ENCODE measurements around the gene SLC45A1.
"Not testable (repeated sequence)": the region's sequence is repeated elsewhere in the genome, so short reads cannot be mapped to it uniquely, and the experiment has no call there.

The SLC45A1 gene

GRCh38 chr1:8317647-8318381 lies at the start of gene SLC45A1:
TSS of gene SLC45A1 (plus strand) at chr1:8318114. CDS start at chr1:8324330, 6,216 bp downstream.
- Histone ChIP-seq H3K9me3 (ENCODE audit: insufficient read depth, low read depth, low read length) (no peaks in the 10 kb centered on the region), H3K27me3 (ENCODE audit: insufficient read depth, low read length) (peaks cover 44% of the 10 kb centered on the region), H3K4me1 (ENCODE audit: insufficient read depth, low read length) (peaks cover 13% of the 10 kb centered on the region; the same call in 1 of the 2 replicates), H3K4me3 (ENCODE audit: low read length) (peak within 1 kb of the TSS; percentile 72), H3K27ac (ENCODE audit: low read length) (no peak within 1 kb of the TSS), H3K36me3 (ENCODE audit: insufficient read depth, low read depth, low read length) (no peaks in the 10 kb centered on the region), H3K9ac (ENCODE audit: low read depth, low read length) (no peak within 1 kb of the TSS)

GRCh38 chr1:8273036-8273435 lies 44.9 kb upstream of the SLC45A1 start:
- Histone ChIP-seq H3K9me3 (ENCODE audit: insufficient read depth, low read depth, low read length) (no peaks in the 10 kb centered on the region), H3K27me3 (ENCODE audit: insufficient read depth, low read length) (no peaks in the 10 kb centered on the region), H3K36me3 (ENCODE audit: insufficient read depth, low read depth, low read length) (no peaks in the 10 kb centered on the region), H3K4me3 (ENCODE audit: low read length) (no peak overlapping the region), H3K27ac (ENCODE audit: low read length) (no peak overlapping the region), H3K9ac (ENCODE audit: low read depth, low read length) (no peak overlapping the region), H3K4me1 (ENCODE audit: insufficient read depth, low read length) (peaks cover 4% of the 10 kb centered on the region; the same call in 1 of the 2 replicates)

GRCh38 chr1:8274352-8274751 lies 43.6 kb upstream of the SLC45A1 start:
- Histone ChIP-seq H3K9ac (ENCODE audit: low read depth, low read length) (no peak overlapping the region), H3K36me3 (ENCODE audit: insufficient read depth, low read depth, low read length) (no peaks in the 10 kb centered on the region), H3K4me1 (ENCODE audit: insufficient read depth, low read length) (no peaks in the 10 kb centered on the region), H3K27ac (ENCODE audit: low read length) (no peak overlapping the region), H3K4me3 (ENCODE audit: low read length) (no peak overlapping the region), H3K27me3 (ENCODE audit: insufficient read depth, low read length) (no peaks in the 10 kb centered on the region), H3K9me3 (ENCODE audit: insufficient read depth, low read depth, low read length) (no peaks in the 10 kb centered on the region)

- no peak overlapping the region for H3K4me3 ChIP-seq (ENCODE audit: low read length)
- H3K36me3 ChIP-seq (ENCODE audit: insufficient read depth, low read depth, low read length) = no peaks in the 10 kb centered on the region
- no peak overlapping the region for H3K27ac ChIP-seq (ENCODE audit: low read length)
- no peaks in the 10 kb centered on the region for H3K9me3 ChIP-seq (ENCODE audit: insufficient read depth, low read depth, low read length)
- H3K27me3 ChIP-seq (ENCODE audit: insufficient read depth, low read length) = no peaks in the 10 kb centered on the region
- H3K4me1 ChIP-seq (ENCODE audit: insufficient read depth, low read length) = no peaks in the 10 kb centered on the region
- H3K9ac ChIP-seq (ENCODE audit: low read depth, low read length) = no peak overlapping the region
Observed at GRCh38 chr1:8276173-8276914, 41.6 kb upstream of the SLC45A1 start.

DNA sequence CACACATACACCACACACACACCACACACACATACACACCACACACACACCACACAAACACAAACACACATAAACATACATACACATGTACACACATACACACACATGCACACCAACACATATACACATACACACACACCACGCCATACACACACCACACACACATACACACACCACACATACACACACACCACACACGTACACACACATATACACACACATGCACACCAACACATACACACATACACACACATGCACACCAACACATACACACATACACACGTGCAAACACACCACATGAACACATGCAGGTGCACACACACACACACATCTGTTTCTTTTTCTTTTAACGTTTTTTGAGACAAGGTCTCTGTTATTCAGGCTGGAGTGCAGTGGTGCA lies 41.0 kb upstream of the SLC45A1 start:
- Histone ChIP-seq H3K36me3 (ENCODE audit: insufficient read depth, low read depth, low read length) (no peaks in the 10 kb centered on the region), H3K4me1 (ENCODE audit: insufficient read depth, low read length) (no peaks in the 10 kb centered on the region; the same call in 1 of the 2 replicates), H3K27ac (ENCODE audit: low read length) (no peak overlapping the region), H3K9me3 (ENCODE audit: insufficient read depth, low read depth, low read length) (no peaks in the 10 kb centered on the region), H3K4me3 (ENCODE audit: low read length) (no peak overlapping the region), H3K9ac (ENCODE audit: low read depth, low read length) (no peak overlapping the region), H3K27me3 (ENCODE audit: insufficient read depth, low read length) (no peaks in the 10 kb centered on the region)

- not testable (repeated sequence) for H3K27me3 ChIP-seq (ENCODE audit: insufficient read depth, low read length); H3K4me1 ChIP-seq (ENCODE audit: insufficient read depth, low read length); H3K9ac ChIP-seq (ENCODE audit: low read depth, low read length); H3K36me3 ChIP-seq (ENCODE audit: insufficient read depth, low read depth, low read length); H3K27ac ChIP-seq (ENCODE audit: low read length); H3K4me3 ChIP-seq (ENCODE audit: low read length); H3K9me3 ChIP-seq (ENCODE audit: insufficient read depth, low read depth, low read length)
Observed at GRCh38 chr1:8278677-8279076, 39.2 kb upstream of the SLC45A1 start.

GRCh38 chr1:8281843-8282509 lies 35.9 kb upstream of the SLC45A1 start:
- Histone ChIP-seq H3K27ac (ENCODE audit: low read length) (no peak overlapping the region), H3K4me1 (ENCODE audit: insufficient read depth, low read length) (no peaks in the 10 kb centered on the region; the same call in 1 of the 2 replicates), H3K9me3 (ENCODE audit: insufficient read depth, low read depth, low read length) (no peaks in the 10 kb centered on the region), H3K36me3 (ENCODE audit: insufficient read depth, low read depth, low read length) (no peaks in the 10 kb centered on the region), H3K9ac (ENCODE audit: low read depth, low read length) (no peak overlapping the region), H3K4me3 (ENCODE audit: low read length) (no peak overlapping the region), H3K27me3 (ENCODE audit: insufficient read depth, low read length) (no peaks in the 10 kb centered on the region)

DNA sequence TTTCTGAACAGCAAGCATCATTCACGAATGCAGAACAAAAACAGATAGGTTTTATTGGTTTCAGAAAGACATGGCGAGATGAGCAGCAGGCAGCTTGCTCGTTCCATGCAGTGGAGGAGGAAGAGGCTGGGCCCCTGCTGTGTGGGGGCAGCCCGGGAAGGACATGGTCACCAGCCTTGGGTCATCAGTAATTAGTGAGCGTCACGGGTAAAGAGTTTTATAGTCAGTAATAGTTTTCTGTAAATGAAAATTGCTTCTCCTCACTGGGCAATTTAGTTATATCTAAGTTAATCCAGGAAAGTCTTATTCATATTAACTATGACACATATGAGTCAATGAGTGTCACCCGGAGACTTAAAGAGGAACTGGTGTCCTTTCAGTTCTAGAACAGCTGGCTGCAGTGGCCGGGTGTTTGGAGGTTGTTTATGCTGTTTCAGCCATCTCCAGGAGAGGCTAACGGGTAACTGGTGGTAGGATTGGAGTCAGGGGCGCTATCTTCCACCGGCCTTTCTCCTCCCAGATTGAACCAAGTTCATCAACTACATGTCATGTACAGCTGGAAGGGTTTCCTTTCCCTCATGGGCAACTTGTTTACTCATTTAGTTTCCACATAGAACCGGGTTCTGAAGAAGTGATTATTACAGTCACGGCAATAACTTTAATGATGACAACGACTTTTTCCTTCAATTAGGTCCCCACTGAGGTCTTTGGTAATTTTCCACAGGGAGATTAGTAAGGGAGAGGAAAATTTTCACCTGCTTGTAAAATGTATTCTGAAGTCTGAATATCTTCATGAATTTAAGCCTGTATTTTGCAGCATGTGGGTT lies 34.6 kb upstream of the SLC45A1 start:
- no peak overlapping the region for H3K27ac ChIP-seq (ENCODE audit: low read length)
- no peaks in the 10 kb centered on the region for H3K36me3 ChIP-seq (ENCODE audit: insufficient read depth, low read depth, low read length)

GRCh38 chr1:8284127-8284526 lies 33.8 kb upstream of the SLC45A1 start:
- H3K9me3 ChIP-seq (ENCODE audit: insufficient read depth, low read depth, low read length) = no peaks in the 10 kb centered on the region
- H3K36me3 ChIP-seq (ENCODE audit: insufficient read depth, low read depth, low read length) = no peaks in the 10 kb centered on the region
- no peak overlapping the region for H3K27ac ChIP-seq (ENCODE audit: low read length)
- H3K27me3 ChIP-seq (ENCODE audit: insufficient read depth, low read length) = no peaks in the 10 kb centered on the region
- H3K4me1 ChIP-seq (ENCODE audit: insufficient read depth, low read length) = no peaks in the 10 kb centered on the region; the same call in 1 of the 2 replicates
- H3K9ac ChIP-seq (ENCODE audit: low read depth, low read length) = no peak overlapping the region
- H3K4me3 ChIP-seq (ENCODE audit: low read length) = no peak overlapping the region

More for the DNA sequence above, 34.6 kb upstream of the SLC45A1 start:
- Histone ChIP-seq H3K27me3 (ENCODE audit: insufficient read depth, low read length) (no peaks in the 10 kb centered on the region), H3K4me3 (ENCODE audit: low read length) (no peak overlapping the region), H3K4me1 (ENCODE audit: insufficient read depth, low read length) (no peaks in the 10 kb centered on the region; the same call in 1 of the 2 replicates), H3K9me3 (ENCODE audit: insufficient read depth, low read depth, low read length) (no peaks in the 10 kb centered on the region), H3K9ac (ENCODE audit: low read depth, low read length) (no peak overlapping the region)

- no peak overlapping the region for H3K9ac ChIP-seq (ENCODE audit: low read depth, low read length)
- H3K27ac ChIP-seq (ENCODE audit: low read length) = no peak overlapping the region
- no peaks in the 10 kb centered on the region for H3K36me3 ChIP-seq (ENCODE audit: insufficient read depth, low read depth, low read length)
- no peaks in the 10 kb centered on the region for H3K27me3 ChIP-seq (ENCODE audit: insufficient read depth, low read length)
- no peaks in the 10 kb centered on the region; the same call in 1 of the 2 replicates for H3K4me1 ChIP-seq (ENCODE audit: insufficient read depth, low read length)
- no peak overlapping the region for H3K4me3 ChIP-seq (ENCODE audit: low read length)
- H3K9me3 ChIP-seq (ENCODE audit: insufficient read depth, low read depth, low read length) = no peaks in the 10 kb centered on the region
Observed at GRCh38 chr1:8285103-8285502, 32.8 kb upstream of the SLC45A1 start.

DNA sequence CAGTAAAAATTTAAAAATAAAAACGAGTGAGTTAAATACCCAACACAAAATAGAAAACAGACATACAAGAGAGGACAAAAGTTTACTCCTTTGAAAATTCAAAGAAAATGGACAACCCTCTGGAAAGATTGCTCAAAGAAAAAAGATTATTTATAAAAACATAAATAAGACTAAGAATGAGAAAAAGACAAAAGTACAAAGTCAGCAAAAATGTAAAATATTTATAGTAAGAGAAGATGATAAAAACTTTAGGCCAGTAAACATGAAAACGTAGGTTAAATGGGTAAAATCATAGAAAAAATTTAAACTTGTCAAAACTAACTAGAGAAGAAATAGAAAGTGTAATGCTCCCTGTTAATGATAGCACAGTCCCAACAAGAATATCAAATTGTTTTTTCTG lies 31.9 kb upstream of the SLC45A1 start:
- Histone ChIP-seq H3K9ac (ENCODE audit: low read depth, low read length) (no peak overlapping the region), H3K36me3 (ENCODE audit: insufficient read depth, low read depth, low read length) (no peaks in the 10 kb centered on the region), H3K9me3 (ENCODE audit: insufficient read depth, low read depth, low read length) (no peaks in the 10 kb centered on the region), H3K4me3 (ENCODE audit: low read length) (no peak overlapping the region), H3K27me3 (ENCODE audit: insufficient read depth, low read length) (no peaks in the 10 kb centered on the region), H3K27ac (ENCODE audit: low read length) (no peak overlapping the region), H3K4me1 (ENCODE audit: insufficient read depth, low read length) (no peaks in the 10 kb centered on the region; the same call in 1 of the 2 replicates)
